OCI-LY3 (cell line): ENCODE data around the gene ETV3L.
A peak's percentile ranks its signal among the peaks of the same experiment; 100 is the strongest.

Experiments used
- H2AFZ ChIP-seq: fragments of 200-600, 300-600 bp; shearing (Covaris generic); 2 replicates; pipeline ENCODE4 v1.6.0; 2014; ENCODE audit warnings: antibody characterized with exemption, low read depth, low read length
- H3K27ac ChIP-seq: fragments of 200-600, 300-600 bp; sonication (generic); 2 replicates; pipeline ENCODE4 v1.5.1; 2014; ENCODE audit warnings: mild to moderate bottlenecking, low read length, moderate library complexity, mixed read lengths
- H3K27me3 ChIP-seq: fragments of 200-600, 300-600 bp; sonication (generic); 2 replicates; pipeline ENCODE4 v1.6.1; 2014; ENCODE audit warnings: low read depth, low read length, mixed read lengths
- H3K36me3 ChIP-seq: fragments of 200-600, 300-600 bp; sonication (generic); replicated peaks from 2 replicates; pipeline ENCODE3; 2014; ENCODE audit warnings: low read depth, low read length, mixed read lengths
- H3K4me1 ChIP-seq: fragments of 300-600, 200-600 bp; sonication (generic); 2 replicates; pipeline ENCODE4 v1.6.1; 2014; ENCODE audit warnings: low read length, mixed read lengths
- H3K4me2 ChIP-seq: fragments of 200-600, 300-600 bp; sonication (generic); 2 replicates; pipeline ENCODE4 v1.6.1; 2014; ENCODE audit warnings: low read length, mixed read lengths
- H3K4me3 ChIP-seq: fragments of 300-600, 200-600 bp; sonication (generic); 2 replicates; pipeline ENCODE4 v1.5.1; 2014; ENCODE audit warnings: antibody characterized with exemption, mild to moderate bottlenecking, low read length, moderate library complexity
- H3K79me2 ChIP-seq: fragments of 300-600, 200-600 bp; shearing (Covaris generic); 2 replicates; pipeline ENCODE4 v1.6.1; 2014; ENCODE audit warnings: mild to moderate bottlenecking, low read length, mixed read lengths
- H3K9ac ChIP-seq: fragments of 300-600, 200-600 bp; shearing (Covaris generic); 2 replicates; pipeline ENCODE4 v1.6.0; 2014; ENCODE audit warnings: mild to moderate bottlenecking, low read length, moderate library complexity
- H3K9me3 ChIP-seq: fragments of 200-600, 300-600 bp; shearing (Covaris generic); 2 replicates; pipeline ENCODE4 v1.6.1; 2014; ENCODE audit warnings: low read length, mixed read lengths; ENCODE audit not compliant: insufficient read depth
- H4K20me1 ChIP-seq: fragments of 200-600, 300-600 bp; sonication (generic); 2 replicates; pipeline ENCODE4 v1.6.1; 2016; ENCODE audit warnings: low read length, mixed read lengths; ENCODE audit not compliant: insufficient read depth
- EZH2phosphoT487 ChIP-seq: fragments of 200-600 bp; shearing (Covaris generic); IDR thresholded peaks from 2 replicates; pipeline ENCODE4 v1.6.1; 2018; ENCODE audit warnings: antibody characterized with exemption, mixed run types, low read depth
- TF ChIP-seq, protein P1 (sequence below): fragments of 200-600, 300-600 bp; sonication (generic); IDR thresholded peaks from 2 replicates; pipeline ENCODE4 v1.5.1; 2014; ENCODE audit warnings: antibody characterized with exemption, low read length, low read depth

ETV3L gene

DNA sequence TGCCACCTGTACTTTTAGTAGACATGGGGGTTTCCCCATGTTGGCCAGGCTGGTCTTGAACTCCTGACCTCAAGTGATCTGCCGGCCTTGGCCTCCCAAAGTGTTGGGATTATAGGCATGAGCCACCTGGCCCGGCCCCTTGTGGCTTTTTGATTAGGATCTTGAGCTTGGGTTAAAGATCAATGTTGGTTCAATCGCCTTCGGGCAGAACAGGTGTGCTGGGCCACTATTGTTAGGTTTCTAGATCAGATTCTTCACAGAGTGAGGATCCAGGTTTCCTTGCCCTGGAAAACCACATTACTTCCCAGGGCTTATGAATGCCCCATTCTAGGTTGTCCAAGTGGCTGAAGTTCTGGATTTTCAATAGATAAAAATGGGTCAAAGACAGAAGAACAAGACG is 32.5 kb upstream of the ETV3L start:
- Histone ChIP-seq H4K20me1 (peaks cover 15% of the 10 kb centered on the region), H3K79me2 (peaks cover 48% of the 10 kb centered on the region), H3K4me1 (peaks cover 15% of the 10 kb centered on the region), H3K9me3 (no peaks in the 10 kb centered on the region), H2AFZ (no peak overlapping the region), H3K36me3 (peaks cover 80% of the 10 kb centered on the region), H3K27me3 (no peaks in the 10 kb centered on the region), H3K9ac (no peak overlapping the region), H3K4me3 (no peak overlapping the region), H3K4me2 (no peak overlapping the region), H3K27ac (no peak overlapping the region)
- TF ChIP-seq EZH2phosphoT487 = no peak
- TF ChIP-seq, protein P1, sequence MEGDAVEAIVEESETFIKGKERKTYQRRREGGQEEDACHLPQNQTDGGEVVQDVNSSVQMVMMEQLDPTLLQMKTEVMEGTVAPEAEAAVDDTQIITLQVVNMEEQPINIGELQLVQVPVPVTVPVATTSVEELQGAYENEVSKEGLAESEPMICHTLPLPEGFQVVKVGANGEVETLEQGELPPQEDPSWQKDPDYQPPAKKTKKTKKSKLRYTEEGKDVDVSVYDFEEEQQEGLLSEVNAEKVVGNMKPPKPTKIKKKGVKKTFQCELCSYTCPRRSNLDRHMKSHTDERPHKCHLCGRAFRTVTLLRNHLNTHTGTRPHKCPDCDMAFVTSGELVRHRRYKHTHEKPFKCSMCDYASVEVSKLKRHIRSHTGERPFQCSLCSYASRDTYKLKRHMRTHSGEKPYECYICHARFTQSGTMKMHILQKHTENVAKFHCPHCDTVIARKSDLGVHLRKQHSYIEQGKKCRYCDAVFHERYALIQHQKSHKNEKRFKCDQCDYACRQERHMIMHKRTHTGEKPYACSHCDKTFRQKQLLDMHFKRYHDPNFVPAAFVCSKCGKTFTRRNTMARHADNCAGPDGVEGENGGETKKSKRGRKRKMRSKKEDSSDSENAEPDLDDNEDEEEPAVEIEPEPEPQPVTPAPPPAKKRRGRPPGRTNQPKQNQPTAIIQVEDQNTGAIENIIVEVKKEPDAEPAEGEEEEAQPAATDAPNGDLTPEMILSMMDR = no peak

DNA sequence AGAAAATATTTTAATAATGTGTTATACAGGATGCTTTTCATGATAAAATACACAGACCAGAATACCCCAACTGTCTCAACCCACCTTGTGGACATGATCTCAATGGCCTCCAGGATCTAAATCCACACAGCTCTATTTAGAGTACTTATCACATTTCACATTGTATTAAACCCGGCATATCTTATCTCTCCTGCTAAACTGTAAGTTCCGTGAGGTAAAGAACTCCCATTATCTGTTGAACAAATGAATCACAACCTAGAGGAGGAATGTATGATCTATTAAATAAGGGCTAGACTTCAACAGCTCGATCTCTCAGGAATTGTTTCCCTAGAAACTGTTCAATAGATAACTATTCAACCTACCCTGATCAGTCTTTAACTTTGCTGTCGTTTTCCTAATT is 31.7 kb upstream of the ETV3L start:
- TF ChIP-seq EZH2phosphoT487 = no peak
- TF ChIP-seq, protein P1 = no peak
- peaks cover 7% of the 10 kb centered on the region for H4K20me1 ChIP-seq
- peaks cover 40% of the 10 kb centered on the region for H3K79me2 ChIP-seq
- H3K9me3 ChIP-seq = no peaks in the 10 kb centered on the region
- H3K4me2 ChIP-seq = no peak overlapping the region
- no peaks in the 10 kb centered on the region for H3K27me3 ChIP-seq
- peaks cover 84% of the 10 kb centered on the region for H3K36me3 ChIP-seq
- H3K4me1 ChIP-seq = peaks cover 6% of the 10 kb centered on the region
- H2AFZ ChIP-seq = no peak overlapping the region
- H3K9ac ChIP-seq = no peak overlapping the region
- no peak overlapping the region for H3K4me3 ChIP-seq
- no peak overlapping the region for H3K27ac ChIP-seq

DNA sequence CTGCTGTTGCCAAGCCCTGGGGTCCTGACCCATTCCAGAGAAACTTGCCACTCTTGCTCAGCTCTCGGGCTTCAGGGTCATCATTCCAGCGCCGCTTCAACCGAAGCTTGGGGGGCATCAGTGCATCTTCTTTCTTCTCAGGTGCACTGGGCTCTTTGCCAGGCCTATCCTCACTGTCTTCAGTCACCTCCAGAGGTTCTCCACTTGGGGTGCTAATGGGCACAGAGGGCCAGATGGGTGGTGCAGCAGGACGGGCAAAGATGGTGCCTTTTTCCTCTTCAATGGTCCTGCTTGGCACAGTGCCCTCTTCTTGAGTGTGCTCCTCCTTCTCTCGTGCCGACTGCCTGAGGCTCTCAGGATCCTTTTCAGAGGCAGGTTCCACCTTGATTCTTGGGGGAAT is 25.2 kb upstream of the ETV3L start:
- no peaks in the 10 kb centered on the region for H3K27me3 ChIP-seq
- H3K36me3 ChIP-seq = peaks cover 65% of the 10 kb centered on the region
- no peak overlapping the region for H3K9ac ChIP-seq
- no peaks in the 10 kb centered on the region for H3K9me3 ChIP-seq
- H3K4me1 ChIP-seq = no peaks in the 10 kb centered on the region
- TF ChIP-seq, protein P1 = peak; percentile 18
- no peak for TF ChIP-seq EZH2phosphoT487
- 0 out of 2 replicates have a peak, but pooled peaks cover 4% of the 10 kb centered on the region for H4K20me1 ChIP-seq
- H3K4me2 ChIP-seq = no peak overlapping the region
- H3K27ac ChIP-seq = no peak overlapping the region
- no peak overlapping the region for H2AFZ ChIP-seq
- H3K4me3 ChIP-seq = no peak overlapping the region
- H3K79me2 ChIP-seq = peaks cover 35% of the 10 kb centered on the region

DNA sequence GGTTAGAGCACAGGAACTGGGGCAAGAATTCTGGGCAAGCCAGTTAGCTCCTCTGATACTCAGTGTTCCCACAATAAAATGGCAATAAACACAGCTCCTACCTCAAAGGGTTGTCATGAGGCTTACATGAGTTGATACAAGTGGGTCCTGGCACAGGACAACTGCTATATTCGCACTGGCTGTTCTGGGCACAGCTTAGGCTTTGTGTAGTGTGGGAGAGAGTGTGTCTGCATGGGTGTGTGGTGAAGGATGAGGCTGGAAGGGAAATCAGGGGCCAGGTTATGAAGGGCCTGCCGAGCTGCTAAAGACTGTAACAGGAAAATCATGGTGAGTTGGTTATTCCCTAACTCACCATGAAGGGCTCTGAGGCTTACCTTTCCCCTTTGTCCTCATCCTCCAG is 19.8 kb upstream of the ETV3L start:
- peaks cover 47% of the 10 kb centered on the region for H3K4me1 ChIP-seq
- no peak overlapping the region for H3K4me3 ChIP-seq
- no peak overlapping the region; the same call in 1 of the 2 replicates for H3K27ac ChIP-seq
- TF ChIP-seq, protein P1 = no peak
- no peak for TF ChIP-seq EZH2phosphoT487
- no peaks in the 10 kb centered on the region for H3K9me3 ChIP-seq
- no peak overlapping the region for H3K9ac ChIP-seq
- H3K36me3 ChIP-seq = peaks cover 25% of the 10 kb centered on the region
- H3K4me2 ChIP-seq = no peak overlapping the region
- H4K20me1 ChIP-seq = no peaks in the 10 kb centered on the region
- no peak overlapping the region for H2AFZ ChIP-seq
- H3K79me2 ChIP-seq = peaks cover 20% of the 10 kb centered on the region
- H3K27me3 ChIP-seq = no peaks in the 10 kb centered on the region
